Epidermal melanocyte (primary cell): ENCODE measurements around the gene SLC29A4.
"Not testable (repeated sequence)": the region's sequence is repeated elsewhere in the genome, so short reads cannot be mapped to it uniquely, and the experiment has no call there.

ENCODE experiments used
- DNase-seq: peaks from one replicate; pipeline ENCODE4 v3.0.0; 2011; ENCODE audit warnings: low spot score; ENCODE audit not compliant: insufficient read length

The SLC29A4 gene, protein sequence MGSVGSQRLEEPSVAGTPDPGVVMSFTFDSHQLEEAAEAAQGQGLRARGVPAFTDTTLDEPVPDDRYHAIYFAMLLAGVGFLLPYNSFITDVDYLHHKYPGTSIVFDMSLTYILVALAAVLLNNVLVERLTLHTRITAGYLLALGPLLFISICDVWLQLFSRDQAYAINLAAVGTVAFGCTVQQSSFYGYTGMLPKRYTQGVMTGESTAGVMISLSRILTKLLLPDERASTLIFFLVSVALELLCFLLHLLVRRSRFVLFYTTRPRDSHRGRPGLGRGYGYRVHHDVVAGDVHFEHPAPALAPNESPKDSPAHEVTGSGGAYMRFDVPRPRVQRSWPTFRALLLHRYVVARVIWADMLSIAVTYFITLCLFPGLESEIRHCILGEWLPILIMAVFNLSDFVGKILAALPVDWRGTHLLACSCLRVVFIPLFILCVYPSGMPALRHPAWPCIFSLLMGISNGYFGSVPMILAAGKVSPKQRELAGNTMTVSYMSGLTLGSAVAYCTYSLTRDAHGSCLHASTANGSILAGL

DNA sequence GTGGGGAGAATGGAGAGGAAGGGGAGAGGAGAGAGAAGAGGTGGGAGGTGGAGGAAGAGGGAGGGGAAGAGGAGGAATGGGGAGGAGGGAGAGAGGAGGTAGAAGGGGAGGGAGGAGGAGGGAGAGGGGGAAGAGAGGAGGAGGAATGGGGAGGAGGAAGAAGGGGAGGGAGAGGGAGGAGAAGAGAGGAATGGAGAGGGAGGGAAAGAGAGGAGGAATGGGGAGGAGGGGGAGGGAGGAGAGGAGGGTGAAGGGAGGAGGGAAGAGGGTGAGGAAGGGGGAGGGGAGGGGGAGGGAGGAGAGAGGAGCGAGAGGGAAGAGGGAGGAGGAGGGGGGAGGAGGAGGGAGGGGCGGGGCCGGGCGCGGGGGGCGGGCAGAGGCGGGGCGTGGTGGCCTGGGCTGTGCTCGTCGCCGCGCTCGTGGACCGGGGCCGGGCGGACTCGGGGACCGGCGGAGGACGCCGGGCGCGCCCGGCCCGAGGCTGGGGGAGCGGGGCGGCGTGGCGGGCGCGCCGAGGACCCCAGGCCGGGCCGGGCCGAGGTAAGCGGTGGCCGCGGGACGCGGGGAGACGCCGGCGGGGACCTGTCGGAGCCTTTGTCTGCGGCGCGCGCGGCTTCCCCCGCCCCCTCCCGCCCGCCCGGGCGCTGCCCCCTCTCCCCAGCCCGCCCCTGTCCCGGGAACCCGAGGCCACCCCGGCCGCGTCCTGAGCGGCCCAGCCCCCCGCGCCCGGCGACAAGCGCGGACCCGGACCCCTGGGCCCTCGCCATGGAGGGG lies at the start of gene SLC29A4:
SLC29A4 (plus strand) TSS at position 401 of the 774 bp plus-strand sequence. CDS start 4,874 bp downstream, outside the sequence.
- DNase-seq, result no peak

- DNase-seq, result no peak
These were observed 47.6 kb upstream of the SLC29A4 start for GRCh38 chr7:5234852-5235831.

- peak; percentile 19 for DNase-seq
These were observed 45.5 kb upstream of the SLC29A4 start for GRCh38 chr7:5237286-5237685.

- no peak for DNase-seq
These were observed 44.2 kb upstream of the SLC29A4 start for GRCh38 chr7:5238500-5238899.

GRCh38 chr7:5243261-5243660 lies 39.5 kb upstream of the SLC29A4 start:
- no peak for DNase-seq

DNA sequence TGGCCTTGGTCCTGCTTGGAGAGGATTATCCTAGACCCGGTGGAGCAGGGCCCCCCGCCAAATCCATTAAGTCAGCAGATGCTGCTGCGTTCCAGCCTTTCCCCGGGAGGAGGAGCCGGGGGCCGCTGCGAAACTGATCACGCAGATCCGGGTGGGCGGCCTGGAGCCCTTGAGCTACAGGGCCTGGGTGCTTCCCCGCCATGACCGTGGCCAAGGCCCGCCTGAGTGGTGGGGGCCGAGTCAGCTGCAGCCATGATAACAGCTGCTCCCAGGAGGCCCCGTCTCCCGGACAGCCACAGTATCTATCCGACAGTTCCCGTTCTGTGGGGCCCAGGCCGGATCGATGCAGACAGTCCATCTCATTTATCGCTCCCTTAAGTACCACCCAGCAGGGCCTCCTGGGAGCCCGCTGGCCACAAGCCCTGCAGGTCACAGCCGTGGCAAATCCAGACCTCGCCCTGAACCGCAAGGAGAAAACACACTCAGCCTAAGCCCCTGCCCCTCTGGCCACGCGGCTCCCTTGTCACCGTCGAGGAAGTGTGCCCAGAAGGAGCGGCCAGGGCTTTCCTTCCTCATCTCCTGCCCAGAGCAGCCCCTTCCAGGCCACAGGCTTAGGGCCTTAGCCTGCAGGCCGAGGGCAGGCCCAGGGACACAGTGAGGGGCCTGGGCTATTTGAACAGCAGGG lies 34.4 kb upstream of the SLC29A4 start:
- DNase-seq, result no peak

DNA sequence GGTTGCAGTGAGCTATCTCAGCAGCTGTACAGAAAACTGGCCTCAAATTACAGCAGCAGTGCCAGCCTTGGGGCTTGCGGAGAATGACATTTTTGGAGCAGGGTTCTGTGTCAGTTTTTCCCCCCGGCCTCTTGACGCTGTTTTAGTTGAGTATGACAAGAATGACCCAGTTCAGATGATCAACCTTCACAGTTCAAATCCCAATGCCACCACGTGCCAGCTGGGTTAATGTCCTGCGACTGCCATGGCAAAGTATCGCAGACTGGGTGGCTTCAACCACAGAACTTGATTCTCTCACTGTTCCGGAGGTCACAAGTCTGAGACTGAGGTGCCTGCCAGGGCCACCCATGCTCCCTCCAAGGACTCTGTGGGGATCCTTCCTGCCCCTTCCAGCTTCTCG lies 32.0 kb upstream of the SLC29A4 start:
- not testable (repeated sequence) for DNase-seq

DNA sequence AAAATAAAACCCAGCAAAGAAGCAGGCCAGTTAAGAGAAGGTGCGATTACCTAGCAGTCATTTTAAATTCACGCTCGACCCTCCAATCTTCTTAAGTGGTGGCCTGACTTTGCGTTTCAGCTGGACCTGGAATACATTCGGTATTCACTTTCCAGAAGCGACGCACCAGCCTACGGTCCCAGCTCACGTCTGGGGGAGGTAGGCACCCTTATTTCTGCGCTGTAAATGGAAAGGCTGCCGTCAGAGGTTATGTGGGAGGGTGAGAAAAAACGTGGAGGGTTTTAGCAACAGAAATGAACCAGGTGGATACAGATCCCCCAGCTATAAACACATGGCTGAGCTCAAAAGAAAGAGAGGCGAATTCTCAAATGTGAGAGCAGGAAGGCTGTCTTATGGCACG lies 29.2 kb upstream of the SLC29A4 start:
- not testable (repeated sequence) for DNase-seq

DNA sequence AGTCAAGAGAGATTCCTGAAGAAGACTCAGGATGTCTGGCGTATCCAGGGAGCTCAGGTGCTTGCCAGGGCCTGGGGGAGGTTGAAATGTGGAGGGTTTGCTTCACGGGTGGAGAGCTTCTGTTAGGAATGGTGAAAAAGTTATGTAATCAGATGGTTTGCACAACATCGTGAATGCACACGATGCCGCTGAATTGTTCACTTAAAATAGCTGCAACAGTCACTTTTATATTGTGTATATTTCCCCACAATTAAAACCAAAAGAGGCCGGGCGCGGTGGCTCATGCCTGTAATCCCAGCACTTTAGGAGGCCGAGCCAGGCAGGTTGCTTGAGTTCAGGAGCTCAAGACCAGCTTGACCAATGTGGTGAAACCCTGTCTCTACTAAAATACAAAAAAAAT lies 28.4 kb upstream of the SLC29A4 start:
- DNase-seq, result not testable (repeated sequence)

DNA sequence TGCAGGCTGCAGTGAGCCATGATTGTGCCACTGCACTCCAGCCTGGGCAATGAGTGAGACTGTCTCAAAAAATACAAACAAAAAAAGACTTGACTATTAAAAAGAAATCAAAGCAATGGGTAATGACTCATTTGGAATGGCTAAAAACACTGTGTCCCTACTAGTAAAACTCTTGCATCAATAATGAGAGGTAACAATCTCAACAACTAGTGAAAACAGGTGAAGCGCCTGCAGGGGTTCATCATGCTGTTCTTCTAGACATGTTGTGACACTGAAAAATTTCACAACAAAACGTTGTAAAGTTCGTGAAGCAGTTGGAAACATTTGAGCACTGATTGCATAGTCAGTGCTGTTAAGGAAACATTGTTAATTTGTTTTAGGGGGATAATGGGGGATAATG lies 26.9 kb upstream of the SLC29A4 start:
- DNase-seq, result no peak

DNA sequence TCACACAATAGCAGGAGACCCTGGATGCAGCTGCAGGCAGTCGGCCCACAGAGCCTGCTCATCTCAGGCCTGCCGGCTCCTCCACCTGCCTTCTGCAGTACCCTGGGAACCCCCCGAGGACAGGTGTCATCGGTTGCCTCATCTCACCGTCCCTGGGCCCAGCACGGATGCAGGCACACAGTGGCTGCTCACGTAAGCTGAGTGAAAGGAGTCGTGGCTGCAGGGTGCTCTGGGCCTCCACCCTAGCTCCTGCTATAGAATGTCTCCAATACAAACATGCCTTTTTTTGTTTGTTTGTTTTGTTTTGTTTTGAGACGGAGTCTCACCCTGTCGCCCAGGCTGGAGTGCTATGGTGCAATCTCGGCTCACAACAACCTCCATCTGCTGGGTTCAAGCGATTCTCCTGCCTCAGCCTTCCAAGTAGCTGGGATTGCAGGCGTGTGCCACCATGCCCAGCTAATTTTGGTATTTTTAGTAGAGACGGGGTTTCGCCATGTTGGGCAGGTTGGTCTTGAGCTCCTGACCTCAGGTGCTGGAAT lies 22.1 kb upstream of the SLC29A4 start:
- DNase-seq, result not testable (repeated sequence)

DNA sequence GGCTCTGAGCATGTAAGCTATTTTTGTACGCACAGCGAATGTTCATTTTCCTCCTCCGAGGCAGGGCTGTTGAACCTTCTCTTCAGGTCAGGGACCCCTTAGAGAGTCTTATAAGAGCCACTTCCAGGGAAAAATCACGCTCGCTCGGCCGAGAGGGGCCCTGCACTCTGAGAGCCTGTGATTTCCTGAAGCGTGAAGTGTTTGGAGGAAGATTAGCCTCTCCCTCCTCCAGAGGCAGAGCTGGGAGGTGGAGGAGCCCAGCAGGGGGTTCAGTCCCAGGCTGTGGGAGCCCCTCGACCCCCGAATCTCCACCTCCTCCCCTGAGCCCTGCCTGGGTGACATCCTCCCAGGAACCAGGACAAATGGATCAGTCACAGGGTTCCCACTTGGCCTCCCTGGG lies 19.7 kb upstream of the SLC29A4 start:
- not testable (repeated sequence) for DNase-seq

DNA sequence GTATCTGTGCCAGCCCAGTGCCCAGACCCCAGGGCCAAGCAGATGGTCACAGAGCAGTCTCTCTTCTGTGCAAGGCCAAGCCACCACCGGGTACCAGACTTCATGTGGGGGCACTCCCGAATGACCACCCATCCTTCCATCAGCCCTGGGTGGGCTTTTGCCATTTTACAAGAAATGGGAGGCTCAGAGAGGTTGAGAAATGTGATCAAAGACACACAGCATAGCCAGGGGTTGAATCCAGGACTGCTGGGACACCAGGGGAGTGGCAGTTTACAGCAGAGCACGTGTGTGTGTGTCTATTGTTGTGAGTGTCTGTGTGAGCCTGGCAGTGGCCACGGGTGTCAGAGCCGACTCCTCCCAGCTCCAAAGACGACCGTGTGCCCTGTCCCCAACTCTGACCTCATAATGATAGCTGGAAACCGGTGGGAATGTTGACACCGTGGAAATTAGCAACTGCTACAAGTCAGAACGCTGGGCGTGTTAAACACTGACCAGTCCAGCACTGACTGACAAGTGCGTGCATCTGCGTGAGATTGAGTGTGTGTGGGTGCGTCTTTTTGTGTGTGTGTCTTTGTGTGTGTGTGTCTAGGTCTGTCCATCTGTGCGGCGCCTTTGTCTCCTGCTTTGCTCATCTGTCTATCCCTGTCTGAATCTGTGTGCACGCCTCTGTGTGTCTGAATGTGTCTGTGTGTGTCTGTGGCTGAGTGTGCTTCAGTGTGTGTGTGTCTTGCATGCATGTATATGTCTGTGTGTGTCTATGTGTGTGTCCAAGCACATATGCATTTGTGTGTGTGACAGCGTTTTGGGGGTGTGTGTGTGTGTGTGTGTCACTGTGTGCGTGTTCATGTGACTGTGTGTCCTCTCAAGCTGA lies 17.2 kb upstream of the SLC29A4 start:
- DNase-seq, result no peak

- no peak for DNase-seq
These were observed 16.3 kb upstream of the SLC29A4 start for GRCh38 chr7:5266191-5267028.

- DNase-seq, result not testable (repeated sequence)
These were observed 14.9 kb upstream of the SLC29A4 start for GRCh38 chr7:5267829-5268228.

GRCh38 chr7:5269992-5270657 lies 12.6 kb upstream of the SLC29A4 start:
- DNase-seq, result not testable (repeated sequence)

DNA sequence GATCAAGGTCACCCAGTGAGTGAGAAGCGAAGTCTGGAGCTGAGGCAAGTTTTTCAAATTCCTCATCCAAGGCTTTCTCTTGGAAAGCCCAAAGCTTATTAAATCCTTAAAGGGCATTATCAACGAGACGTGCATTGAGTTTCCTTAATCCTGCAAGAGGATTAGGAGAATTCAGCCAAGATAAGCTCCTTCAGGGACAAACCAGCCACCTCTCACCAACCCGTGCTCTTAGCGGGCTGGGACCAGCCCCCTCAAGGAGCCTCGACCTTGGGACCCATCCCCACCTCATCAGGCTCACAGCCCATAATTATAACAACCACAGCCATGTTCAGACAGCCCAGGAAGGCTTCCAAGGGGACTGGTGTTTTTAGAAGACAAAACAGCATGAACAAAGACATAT lies 12.0 kb upstream of the SLC29A4 start:
- no peak for DNase-seq
